AG04450 (cell line): ENCODE results near the gene GRB10. TPM values are rescaled to one million over a fixed set of nuclear protein-coding genes. Genes with fewer than 3 reads are reported as not detected.

Source experiments
- CTCF ChIA-PET: fragments of 300-600, 350-600 bp; formaldehyde crosslinking; extraction: SDS; loops from one replicate; lab custom pipeline; 2022; ENCODE audit warnings: antibody characterized with exemption, inconsistent platforms; lab: Charles Lee
- POLR2A ChIA-PET: fragments of 350-600 bp; formaldehyde crosslinking; extraction: SDS; loops from one replicate; lab custom pipeline; 2021; ENCODE audit warnings: antibody characterized with exemption, inconsistent platforms; lab: Yijun Ruan, JAX
- DNase-seq: peaks from one replicate; pipeline ENCODE4 v3.0.0-alpha.2; 2011; ENCODE audit warnings: low read depth, low spot score
- H3K27ac ChIP-seq: one replicate; pipeline ENCODE4 v1.5.1; 2012; ENCODE audit warnings: low read depth, low read length, control low read depth
- H3K27me3 ChIP-seq: one replicate; pipeline ENCODE4 v1.6.0; 2012; ENCODE audit warnings: low read length; ENCODE audit not compliant: control insufficient read depth, insufficient read depth
- H3K4me3 ChIP-seq: 2 replicates; pipeline ENCODE4 v1.5.1; 2011; ENCODE audit warnings: mild to moderate bottlenecking, low read depth, low read length, control low read depth
- H3K9me3 ChIP-seq: 2 replicates; pipeline ENCODE4 v1.5.1; 2012; ENCODE audit warnings: low read length; ENCODE audit not compliant: control insufficient read depth, insufficient read depth
- polyA plus RNA-seq: library from polyadenylated mRNA; depleted of rRNA; stranded (reverse); fragments of >200 nt; gene quantifications from 2 replicates; pipeline ENCODE4 v1.2.3, GENCODE V29; 2011
- TF ChIP-seq, protein P1 (sequence below): IDR thresholded peaks from 2 replicates; pipeline ENCODE4 v1.5.1; 2011; ENCODE audit warnings: low read depth, low read length, control low read depth, inconsistent platforms

Gene GRB10
- polyA plus RNA-seq, 1 experiment: 8.0 TPM

- peaks cover 27% of the 10 kb centered on the region for H3K9me3 ChIP-seq
- no peak overlapping the region for H3K27ac ChIP-seq
- no peaks in the 10 kb centered on the region for H3K27me3 ChIP-seq
- H3K4me3 ChIP-seq: no peak overlapping the region
- TF ChIP-seq, protein P1, sequence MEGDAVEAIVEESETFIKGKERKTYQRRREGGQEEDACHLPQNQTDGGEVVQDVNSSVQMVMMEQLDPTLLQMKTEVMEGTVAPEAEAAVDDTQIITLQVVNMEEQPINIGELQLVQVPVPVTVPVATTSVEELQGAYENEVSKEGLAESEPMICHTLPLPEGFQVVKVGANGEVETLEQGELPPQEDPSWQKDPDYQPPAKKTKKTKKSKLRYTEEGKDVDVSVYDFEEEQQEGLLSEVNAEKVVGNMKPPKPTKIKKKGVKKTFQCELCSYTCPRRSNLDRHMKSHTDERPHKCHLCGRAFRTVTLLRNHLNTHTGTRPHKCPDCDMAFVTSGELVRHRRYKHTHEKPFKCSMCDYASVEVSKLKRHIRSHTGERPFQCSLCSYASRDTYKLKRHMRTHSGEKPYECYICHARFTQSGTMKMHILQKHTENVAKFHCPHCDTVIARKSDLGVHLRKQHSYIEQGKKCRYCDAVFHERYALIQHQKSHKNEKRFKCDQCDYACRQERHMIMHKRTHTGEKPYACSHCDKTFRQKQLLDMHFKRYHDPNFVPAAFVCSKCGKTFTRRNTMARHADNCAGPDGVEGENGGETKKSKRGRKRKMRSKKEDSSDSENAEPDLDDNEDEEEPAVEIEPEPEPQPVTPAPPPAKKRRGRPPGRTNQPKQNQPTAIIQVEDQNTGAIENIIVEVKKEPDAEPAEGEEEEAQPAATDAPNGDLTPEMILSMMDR: no peak
- ChIA-PET POLR2A (no interaction called here), CTCF (interaction anchor here (1.3 kb wide), 1 partner anchor 490 kb away, joined by 3 read pairs; no protein-coding TSS in a partner anchor)
- DNase-seq: no peak
Measured at GRCh38 chr7:50673096-50673495, 109.6 kb downstream of the GRB10 start.

DNA sequence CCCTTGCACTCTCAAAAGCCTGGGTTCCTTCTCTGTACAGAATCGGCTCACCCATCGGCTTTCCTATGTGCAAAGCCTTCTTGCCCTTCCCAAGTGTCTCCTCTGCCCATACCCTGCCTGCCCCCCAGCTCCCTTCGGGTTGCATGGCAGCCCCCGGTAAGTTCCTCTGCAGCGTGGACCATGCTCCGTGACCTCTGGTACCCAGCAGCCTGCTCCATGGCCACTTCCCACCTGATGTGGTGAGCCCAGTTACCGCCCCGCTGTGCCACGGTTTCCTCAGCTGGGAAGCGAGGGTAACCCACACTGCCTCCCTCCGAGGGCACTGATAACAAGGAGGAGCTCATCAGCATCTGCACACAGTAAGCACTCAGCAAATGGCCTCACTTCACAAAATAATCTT lies 110.7 kb downstream of the GRB10 start:
- H3K9me3 ChIP-seq: peaks cover 27% of the 10 kb centered on the region
- H3K27ac ChIP-seq: no peak overlapping the region
- no peaks in the 10 kb centered on the region for H3K27me3 ChIP-seq
- no peak overlapping the region for H3K4me3 ChIP-seq
- POLR2A ChIA-PET: interaction anchor here (0.6 kb wide), 1 partner anchor 132 kb away, joined by 3 read pairs; no protein-coding TSS in a partner anchor
- DNase-seq: no peak
- CTCF ChIA-PET: interaction anchor here (1.0 to 1.3 kb wide), 2 partner anchors 204 to 491 kb away, joined by 3 read pairs; no protein-coding TSS in a partner anchor
- TF ChIP-seq, protein P1: no peak

GRCh38 chr7:50671386-50671785 lies 111.3 kb downstream of the GRB10 start:
- CTCF ChIA-PET: interaction anchor here (1.0 to 1.2 kb wide), 2 partner anchors 38 to 203 kb away, joined by 3 read pairs; no protein-coding TSS in a partner anchor
- H3K9me3 ChIP-seq: peaks cover 27% of the 10 kb centered on the region

DNA sequence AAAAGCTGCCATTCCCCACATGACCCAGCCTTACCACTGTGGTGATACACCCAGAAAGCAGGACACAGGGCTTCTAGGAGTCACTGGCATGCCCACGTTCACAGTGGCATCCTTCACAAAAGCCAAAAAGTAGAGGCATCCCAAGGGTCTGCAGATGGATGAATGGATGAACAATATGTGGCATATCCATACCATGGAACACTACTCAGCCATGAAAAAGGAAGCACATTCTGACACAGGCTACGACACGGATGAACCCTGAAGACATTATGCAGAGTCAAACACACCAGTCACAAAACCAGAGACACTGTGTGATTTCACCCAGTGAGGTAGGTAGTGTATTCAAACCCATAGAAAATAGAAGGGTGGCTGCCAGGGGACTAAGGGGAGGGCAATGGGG lies 112.8 kb downstream of the GRB10 start:
- Histone ChIP-seq H3K27ac (no peak overlapping the region), H3K9me3 (peaks cover 27% of the 10 kb centered on the region), H3K4me3 (no peak overlapping the region), H3K27me3 (no peaks in the 10 kb centered on the region)
- no peak for DNase-seq
- POLR2A ChIA-PET: no interaction called here
- CTCF ChIA-PET: no interaction called here
- TF ChIP-seq, protein P1: no peak

More at GRCh38 chr7:50671386-50671785, 111.3 kb downstream of the GRB10 start:
- no peak overlapping the region for H3K4me3 ChIP-seq
- TF ChIP-seq, protein P1: no peak
- no peak overlapping the region for H3K27ac ChIP-seq
- DNase-seq: no peak
- no peaks in the 10 kb centered on the region for H3K27me3 ChIP-seq
- POLR2A ChIA-PET: no interaction called here

- POLR2A ChIA-PET: no interaction called here
- Histone ChIP-seq H3K9me3 (peaks cover 24% of the 10 kb centered on the region), H3K27ac (no peak overlapping the region), H3K4me3 (no peak overlapping the region), H3K27me3 (no peaks in the 10 kb centered on the region)
- CTCF ChIA-PET: interaction anchor here (0.7 to 1.5 kb wide), 4 partner anchors 11 to 474 kb away, joined by 4 to 5 read pairs (median 4); no protein-coding TSS in a partner anchor
- TF ChIP-seq, protein P1: no peak
- DNase-seq: no peak
Measured at GRCh38 chr7:50667789-50668226, 114.9 kb downstream of the GRB10 start.
